SK-N-SH (cell line): ENCODE results near the gene HEBP2. TPM values are rescaled to one million over a fixed set of nuclear protein-coding genes. Genes with fewer than 3 reads are reported as not detected.

Source experiments
- CTCF ChIA-PET: fragments of 300-600, 350-600 bp; formaldehyde crosslinking; extraction: SDS; loops from one replicate; lab custom pipeline; 2021; lab: Yijun Ruan, JAX
- POLR2A ChIA-PET: fragments of 350-600 bp; sonication (Branson Sonifier 250); formaldehyde crosslinking; extraction: SDS; loops from one replicate; lab custom pipeline; 2020; ENCODE audit warnings: antibody characterized with exemption, inconsistent platforms; lab: Yijun Ruan, JAX
- DNase-seq: peaks from one replicate; pipeline ENCODE4 v3.0.0; 2012
- H2AFZ ChIP-seq: fragments of 200-600 bp; sonication (generic); 2 replicates; pipeline ENCODE4 v1.8.1; 2016; ENCODE audit warnings: antibody characterized with exemption, mild to moderate bottlenecking, low read depth
- H3F3A ChIP-seq: fragments of 200-600 bp; sonication (generic); replicated peaks from 2 replicates; pipeline ENCODE3; 2016; ENCODE audit warnings: antibody characterized with exemption, mild to moderate bottlenecking; ENCODE audit not compliant: insufficient read depth
- H3K27ac ChIP-seq, 2 experiments: fragments of 200-500 bp in 1 of 2; fragments of 200-600 bp in 1 of 2; sonication (Bioruptor generic) in 1 of 2; sonication (generic), shearing (Covaris generic) in 1 of 2; 2 replicates each; pipeline versions ENCODE4 v1.5.1 to v1.6.1; 2014 to 2016; ENCODE audit warnings: low read depth in 2 of 2, inconsistent platforms in 1 of 2, low read length in 1 of 2, mild to moderate bottlenecking in 1 of 2, mixed read lengths in 1 of 2
- H3K27me3 ChIP-seq: fragments of 200-600 bp; sonication (generic), shearing (Covaris generic); 2 replicates; pipeline ENCODE4 v1.6.1; 2016; ENCODE audit warnings: mixed run types; ENCODE audit not compliant: insufficient read depth
- H3K36me3 ChIP-seq, 2 experiments: fragments of 200-500 bp in 1 of 2; fragments of 200-600 bp in 1 of 2; sonication (Bioruptor generic) in 1 of 2; sonication (generic) in 1 of 2; replicated peaks in 1 of 2; 2 replicates each; pipeline versions ENCODE3 to v1.5.1; 2014 to 2016; ENCODE audit warnings: low read length in 1 of 2, mild to moderate bottlenecking in 1 of 2; ENCODE audit not compliant: insufficient read depth in 2 of 2, control insufficient read depth in 1 of 2
- H3K4me1 ChIP-seq, 2 experiments: fragments of 200-500 bp in 1 of 2; fragments of 200-600 bp in 1 of 2; sonication (Bioruptor generic) in 1 of 2; sonication (generic), shearing (Covaris generic) in 1 of 2; 2 replicates each; pipeline versions ENCODE4 v1.5.1 to v1.6.1; 2014 to 2016; ENCODE audit warnings: low read depth in 1 of 2, low read length in 1 of 2, mixed run types in 1 of 2; ENCODE audit not compliant: insufficient read depth in 2 of 2, control insufficient read depth in 1 of 2
- H3K4me2 ChIP-seq: fragments of 200-600 bp; sonication (generic), shearing (Covaris generic); 2 replicates; pipeline ENCODE4 v1.6.1; 2017; ENCODE audit warnings: mixed run types
- H3K4me3 ChIP-seq, 2 experiments: fragments of 200-500 bp in 1 of 2; fragments of 200-600 bp in 1 of 2; sonication (Bioruptor generic) in 1 of 2; sonication (generic), shearing (Covaris generic) in 1 of 2; 2 replicates each; pipeline versions ENCODE4 v1.5.1 to v1.8.1; 2014 to 2016; ENCODE audit warnings: low read depth in 2 of 2, inconsistent platforms in 1 of 2, low read length in 1 of 2, mild to moderate bottlenecking in 1 of 2, mixed read lengths in 1 of 2, moderate library complexity in 1 of 2
- H3K79me2 ChIP-seq: fragments of 200-600 bp; sonication (generic); 2 replicates; pipeline ENCODE4 v1.8.1; 2017; ENCODE audit warnings: mild to moderate bottlenecking; ENCODE audit not compliant: insufficient read depth
- H3K9ac ChIP-seq: fragments of 200-600 bp; sonication (generic); 2 replicates; pipeline ENCODE4 v1.6.1; 2017; ENCODE audit warnings: mixed run types
- H3K9me2 ChIP-seq: fragments of 200-600 bp; sonication (generic); 2 replicates; pipeline ENCODE4 v1.6.1; 2017; ENCODE audit warnings: mixed run types
- H3K9me3 ChIP-seq: fragments of 200-600 bp; sonication (generic); 2 replicates; pipeline ENCODE4 v1.6.1; 2017; ENCODE audit warnings: mixed run types, mild to moderate bottlenecking, moderate library complexity
- H4K20me1 ChIP-seq: fragments of 200-600 bp; sonication (generic); 2 replicates; pipeline ENCODE4 v1.6.1; 2017; ENCODE audit warnings: mild to moderate bottlenecking, mixed run types; ENCODE audit not compliant: insufficient read depth
- ELF1 ChIP-seq: IDR thresholded peaks from 2 replicates; pipeline ENCODE4 v1.4.0; 2012
- EP300 ChIP-seq, 2 experiments: IDR thresholded peaks; 2 replicates each; pipeline versions ENCODE4 v1.4.0 to v1.6.1; 2012; ENCODE audit warnings: borderline replicate concordance in 1 of 2, low read depth in 1 of 2, low read length in 1 of 2
- FOXJ3 ChIP-seq: sonication (generic); formaldehyde crosslinking; IDR thresholded peaks from 2 replicates; pipeline ENCODE4 v1.5.1; 2020; ENCODE audit warnings: mild to moderate bottlenecking, missing genetic modification reagents
- JUND ChIP-seq: IDR thresholded peaks from 2 replicates; pipeline ENCODE4 v1.4.0; 2012
- NFIC ChIP-seq: IDR thresholded peaks from 2 replicates; pipeline ENCODE4 v1.4.0; 2012; ENCODE audit warnings: borderline replicate concordance
- NRF1 ChIP-seq: IDR thresholded peaks from 2 replicates; pipeline ENCODE4 v1.6.1; 2012; ENCODE audit warnings: low read depth, mild to moderate bottlenecking, low read length
- RAD21 ChIP-seq: IDR thresholded peaks from 2 replicates; pipeline ENCODE4 v1.6.1; 2012; ENCODE audit warnings: mild to moderate bottlenecking, low read length
- RFX5 ChIP-seq: IDR thresholded peaks from 2 replicates; pipeline ENCODE4 v1.6.1; 2012; ENCODE audit warnings: mild to moderate bottlenecking, improper control_type of control experiment, low read length
- RXRA ChIP-seq: IDR thresholded peaks from 2 replicates; pipeline ENCODE4 v1.4.0; 2012; ENCODE audit warnings: low read depth, mild to moderate bottlenecking, borderline replicate concordance
- SIN3A ChIP-seq: IDR thresholded peaks from 2 replicates; pipeline ENCODE4 v1.6.1; 2012; ENCODE audit warnings: low read depth, mild to moderate bottlenecking, low read length, moderate library complexity, borderline replicate concordance
- SMC3 ChIP-seq: IDR thresholded peaks from 2 replicates; pipeline ENCODE4 v1.6.1; 2012; ENCODE audit warnings: low read depth, low read length, improper control_type of control experiment
- TCF12 ChIP-seq: IDR thresholded peaks from 2 replicates; pipeline ENCODE4 v1.4.0; 2012
- TEAD4 ChIP-seq: IDR thresholded peaks from 2 replicates; pipeline ENCODE4 v1.4.0; 2012; ENCODE audit warnings: mild to moderate bottlenecking, borderline replicate concordance; ENCODE audit not compliant: insufficient read depth
- YY1 ChIP-seq: IDR thresholded peaks from 2 replicates; pipeline ENCODE4 v1.4.0; 2012; ENCODE audit warnings: low read depth, mild to moderate bottlenecking
- WGBS: methylation state at CpG from one replicate; pipeline ENCODE4 v1.1.6; 2017; ENCODE audit warnings: low lambda C conversion rate; 5-methylcytosine and 5-hydroxymethylcytosine counted together
- polyA plus RNA-seq, 3 experiments: library from polyadenylated mRNA; depleted of rRNA; stranded (reverse); fragments of >200 nt; gene quantifications; 2 replicates each; pipeline ENCODE4 v1.2.3, GENCODE V29; 2012
- TF ChIP-seq, protein P1 (sequence below): IDR thresholded peaks from 2 replicates; pipeline ENCODE4 v1.4.0; 2012; ENCODE audit warnings: low read depth
- TF ChIP-seq, protein P2 (sequence below): IDR thresholded peaks from 2 replicates; pipeline ENCODE4; 2012
- TF ChIP-seq, protein P3 (sequence below): fragments of 150-350 bp; IDR thresholded peaks from 2 replicates; pipeline ENCODE4 v1.6.1; 2017; ENCODE audit warnings: antibody characterized with exemption, low read length, low read depth, borderline replicate concordance

HEBP2 gene
- polyA plus RNA-seq, 1 of the 3 experiments (the other 2 are of a cell fraction), result 7.6 TPM

DNA sequence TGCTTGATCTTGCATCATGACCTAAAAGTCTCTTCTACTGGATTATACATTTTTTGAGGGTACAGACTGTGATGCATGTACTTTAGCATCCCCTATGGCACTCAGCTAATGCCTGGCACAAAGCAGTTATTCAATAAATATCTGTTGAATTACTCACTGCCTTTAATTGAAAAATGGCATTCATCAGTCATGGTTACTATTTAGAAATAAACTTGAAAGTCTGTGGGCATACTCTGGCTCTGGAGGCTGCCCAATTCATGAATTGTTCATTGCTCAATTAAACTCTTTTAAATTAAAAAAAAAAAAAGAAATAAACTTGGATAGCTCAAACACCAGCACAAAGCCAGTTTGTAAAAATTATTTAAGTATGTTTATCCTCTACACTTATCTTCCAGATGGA lies 40.0 kb downstream of the HEBP2 start:
- POLR2A ChIA-PET, result no interaction called here
- DNase-seq, result no peak
- H3K27me3 ChIP-seq, result peaks cover 9% of the 10 kb centered on the region; the same call in 1 of the 2 replicates
- no peaks in the 10 kb centered on the region for H3K4me1 ChIP-seq
- H3K36me3 ChIP-seq, result no peaks in the 10 kb centered on the region
- H3K4me2 ChIP-seq, result no peak overlapping the region
- H3K79me2 ChIP-seq, result no peaks in the 10 kb centered on the region
- no peak overlapping the region for H2AFZ ChIP-seq
- no peaks in the 10 kb centered on the region for H3F3A ChIP-seq
- H3K9me3 ChIP-seq, result no peaks in the 10 kb centered on the region
- no peaks in the 10 kb centered on the region for H4K20me1 ChIP-seq
- no peak overlapping the region for H3K4me3 ChIP-seq
- TF ChIP-seq, protein P1, sequence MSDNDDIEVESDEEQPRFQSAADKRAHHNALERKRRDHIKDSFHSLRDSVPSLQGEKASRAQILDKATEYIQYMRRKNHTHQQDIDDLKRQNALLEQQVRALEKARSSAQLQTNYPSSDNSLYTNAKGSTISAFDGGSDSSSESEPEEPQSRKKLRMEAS, result no peak
- TF ChIP-seq TCF12 (no peak), RAD21 (no peak), TEAD4 (no peak), FOXJ3 (CRISPR knock-in tag) (no peak), ELF1 (no peak), SMC3 (no peak), EP300 (IDR thresholded peaks at IDR 0.05; ENCODE audit: borderline replicate concordance in 1 of 2, low read depth in 1 of 2, low read length in 1 of 2) (no peak)
- H3K9ac ChIP-seq, result no peak overlapping the region
- CTCF ChIA-PET, result interaction anchor here (2.5 kb wide), 1 partner anchor 15 kb away, joined by 6 read pairs; no protein-coding TSS in a partner anchor
- no peak overlapping the region for H3K27ac ChIP-seq
- no peaks in the 10 kb centered on the region for H3K9me2 ChIP-seq

DNA sequence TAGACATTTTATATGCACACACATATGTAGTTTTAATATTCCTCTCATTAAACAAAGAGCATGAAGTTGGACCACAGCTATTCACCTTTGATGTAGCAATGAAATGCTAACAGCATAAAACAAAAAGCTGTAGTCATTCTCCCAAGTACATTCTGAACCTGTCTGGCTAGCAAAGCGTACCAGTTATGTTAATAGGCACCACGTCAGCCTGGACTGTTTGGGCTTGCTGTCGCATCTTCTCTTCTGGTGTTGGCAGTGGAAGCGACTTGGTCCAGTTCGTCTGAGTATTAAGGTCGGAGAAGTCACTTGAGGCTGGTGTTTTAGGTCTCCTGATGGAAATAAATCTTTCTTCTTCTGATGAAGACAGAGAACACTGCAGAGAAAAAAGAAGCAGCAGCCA lies 42.8 kb downstream of the HEBP2 start:
- Histone ChIP-seq H3K4me1 (no peaks in the 10 kb centered on the region), H3K9me3 (no peaks in the 10 kb centered on the region), H3K79me2 (no peaks in the 10 kb centered on the region), H4K20me1 (no peaks in the 10 kb centered on the region), H3F3A (no peaks in the 10 kb centered on the region), H2AFZ (no peak overlapping the region), H3K4me3 (no peak overlapping the region), H3K9me2 (no peaks in the 10 kb centered on the region), H3K36me3 (no peaks in the 10 kb centered on the region), H3K27ac (no peak overlapping the region)
- WGBS, result 26% methylated on average over 6 of the region's 6 CpGs
- CTCF ChIA-PET, result interaction anchor here (0.9 to 1.6 kb wide), 2 partner anchors 20 to 71 kb away, joined by 3 read pairs; no protein-coding TSS in a partner anchor
- DNase-seq, result no peak
- TF ChIP-seq RFX5 (no peak), NFIC (no peak), NRF1 (no peak), TEAD4 (no peak), ELF1 (no peak), JUND (no peak), RXRA (no peak), SIN3A (no peak), RAD21 (no peak), FOXJ3 (CRISPR knock-in tag) (no peak), YY1 (no peak)
- TF ChIP-seq, protein P2, sequence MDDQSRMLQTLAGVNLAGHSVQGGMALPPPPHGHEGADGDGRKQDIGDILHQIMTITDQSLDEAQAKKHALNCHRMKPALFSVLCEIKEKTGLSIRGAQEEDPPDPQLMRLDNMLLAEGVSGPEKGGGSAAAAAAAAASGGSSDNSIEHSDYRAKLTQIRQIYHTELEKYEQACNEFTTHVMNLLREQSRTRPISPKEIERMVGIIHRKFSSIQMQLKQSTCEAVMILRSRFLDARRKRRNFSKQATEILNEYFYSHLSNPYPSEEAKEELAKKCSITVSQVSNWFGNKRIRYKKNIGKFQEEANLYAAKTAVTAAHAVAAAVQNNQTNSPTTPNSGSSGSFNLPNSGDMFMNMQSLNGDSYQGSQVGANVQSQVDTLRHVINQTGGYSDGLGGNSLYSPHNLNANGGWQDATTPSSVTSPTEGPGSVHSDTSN, result no peak
- TF ChIP-seq, protein P3, sequence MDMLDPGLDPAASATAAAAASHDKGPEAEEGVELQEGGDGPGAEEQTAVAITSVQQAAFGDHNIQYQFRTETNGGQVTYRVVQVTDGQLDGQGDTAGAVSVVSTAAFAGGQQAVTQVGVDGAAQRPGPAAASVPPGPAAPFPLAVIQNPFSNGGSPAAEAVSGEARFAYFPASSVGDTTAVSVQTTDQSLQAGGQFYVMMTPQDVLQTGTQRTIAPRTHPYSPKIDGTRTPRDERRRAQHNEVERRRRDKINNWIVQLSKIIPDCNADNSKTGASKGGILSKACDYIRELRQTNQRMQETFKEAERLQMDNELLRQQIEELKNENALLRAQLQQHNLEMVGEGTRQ, result no peak
- TF ChIP-seq, all 33 proteins: peak for 0
- Histone ChIP-seq H3K4me2 (no peak overlapping the region), H3K9ac (no peak overlapping the region), H3K27me3 (peaks cover 16% of the 10 kb centered on the region; the same call in 1 of the 2 replicates)
- POLR2A ChIA-PET, result no interaction called here
